A673 (cell line): ENCODE measurements around the gene ZSCAN21.

Experiments
- CTCF ChIP-seq: fragments of 300-800, 200-600 bp; sonication (generic); conservative IDR thresholded peaks from 2 replicates; pipeline ENCODE4 v1.5.1; 2017; ENCODE audit warnings: low read depth, mild to moderate bottlenecking, antibody characterized with exemption, low read length, moderate library complexity, mixed read lengths
- EZH2 ChIP-seq: fragments of 200-600 bp; sonication (generic); IDR thresholded peaks from 2 replicates; pipeline ENCODE4 v1.6.1; 2017; ENCODE audit warnings: borderline replicate concordance, low read depth, mild to moderate bottlenecking, mixed read lengths, antibody characterized with exemption, low read length; ENCODE audit not compliant: poor library complexity, severe bottlenecking

- TF ChIP-seq CTCF (no peak), EZH2 (no peak)
These were observed 11.2 kb upstream of the ZSCAN21 start for GRCh38 chr7:100038326-100038725.
